Measurements from ENCODE around the gene NTS. TPM values are rescaled to one million over a fixed set of nuclear protein-coding genes. Genes with fewer than 3 reads are reported as not detected.
A peak's percentile ranks its signal among the peaks of the same experiment; 100 is the strongest.

Gene NTS
- total RNA-seq, 1 donor from 2014 or later, result 0.32 TPM

DNA sequence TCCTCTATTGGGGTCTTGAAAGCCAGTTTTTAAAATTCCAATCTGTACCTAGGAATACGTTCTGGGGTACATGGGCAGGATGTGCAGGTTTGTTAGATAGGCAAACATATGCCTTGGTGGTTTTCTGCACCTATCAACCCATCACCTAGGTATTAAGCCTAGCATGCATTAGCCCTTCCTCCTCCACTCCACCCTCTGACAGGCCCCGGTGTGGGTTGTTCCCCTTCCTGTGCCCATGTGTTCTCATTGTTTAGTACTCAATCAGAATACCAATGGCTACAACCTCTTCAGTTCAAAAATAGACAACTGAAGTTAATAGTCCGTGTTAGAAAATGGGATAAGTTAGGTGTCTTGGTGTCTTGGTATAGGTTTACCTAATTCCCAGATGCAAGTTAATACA is 3.4 kb downstream of the NTS start:
- H3K9me3 ChIP-seq, result no peaks in the 10 kb centered on the region
- no peak overlapping the region for H3K27ac ChIP-seq
- H3K27me3 ChIP-seq, result no peaks in the 10 kb centered on the region
- intact Hi-C loops (cut with DNase I), result no loop called here
- TF ChIP-seq, protein P1, sequence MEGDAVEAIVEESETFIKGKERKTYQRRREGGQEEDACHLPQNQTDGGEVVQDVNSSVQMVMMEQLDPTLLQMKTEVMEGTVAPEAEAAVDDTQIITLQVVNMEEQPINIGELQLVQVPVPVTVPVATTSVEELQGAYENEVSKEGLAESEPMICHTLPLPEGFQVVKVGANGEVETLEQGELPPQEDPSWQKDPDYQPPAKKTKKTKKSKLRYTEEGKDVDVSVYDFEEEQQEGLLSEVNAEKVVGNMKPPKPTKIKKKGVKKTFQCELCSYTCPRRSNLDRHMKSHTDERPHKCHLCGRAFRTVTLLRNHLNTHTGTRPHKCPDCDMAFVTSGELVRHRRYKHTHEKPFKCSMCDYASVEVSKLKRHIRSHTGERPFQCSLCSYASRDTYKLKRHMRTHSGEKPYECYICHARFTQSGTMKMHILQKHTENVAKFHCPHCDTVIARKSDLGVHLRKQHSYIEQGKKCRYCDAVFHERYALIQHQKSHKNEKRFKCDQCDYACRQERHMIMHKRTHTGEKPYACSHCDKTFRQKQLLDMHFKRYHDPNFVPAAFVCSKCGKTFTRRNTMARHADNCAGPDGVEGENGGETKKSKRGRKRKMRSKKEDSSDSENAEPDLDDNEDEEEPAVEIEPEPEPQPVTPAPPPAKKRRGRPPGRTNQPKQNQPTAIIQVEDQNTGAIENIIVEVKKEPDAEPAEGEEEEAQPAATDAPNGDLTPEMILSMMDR (IDR thresholded peaks at IDR 0.05), result no peak
- H3K4me3 ChIP-seq, result no peak overlapping the region
- H3K4me1 ChIP-seq, result no peaks in the 10 kb centered on the region
- no peak for DNase-seq
- no peak for ATAC-seq
- no peaks in the 10 kb centered on the region for H3K36me3 ChIP-seq

DNA sequence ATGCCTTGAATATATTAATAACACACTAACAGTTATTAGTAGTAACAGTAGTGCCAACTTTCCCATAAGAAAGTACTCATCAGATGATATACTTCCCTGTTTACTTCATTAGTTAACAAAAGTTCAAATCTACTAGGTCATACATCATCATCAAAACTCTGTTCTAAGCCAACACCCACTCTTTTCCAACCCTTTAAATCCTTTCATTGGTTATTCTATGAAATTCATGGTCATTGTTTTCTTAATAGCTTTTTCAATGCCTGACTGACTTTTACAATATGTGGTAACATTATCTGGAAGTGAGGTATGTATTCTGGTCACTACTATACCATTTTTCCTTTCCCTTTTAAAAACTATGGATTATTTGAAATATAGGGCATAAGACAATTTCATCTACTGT is 9.7 kb downstream of the NTS start:
- intact Hi-C loops (cut with DNase I), result no loop called here
- Histone ChIP-seq H3K27me3 (no peaks in the 10 kb centered on the region), H3K27ac (no peak overlapping the region), H3K4me1 (no peaks in the 10 kb centered on the region), H3K36me3 (no peaks in the 10 kb centered on the region), H3K4me3 (no peak overlapping the region), H3K9me3 (no peaks in the 10 kb centered on the region)
- no peak for DNase-seq
- TF ChIP-seq, protein P1 (IDR thresholded peaks at IDR 0.05), result no peak
- no peak for ATAC-seq

DNA sequence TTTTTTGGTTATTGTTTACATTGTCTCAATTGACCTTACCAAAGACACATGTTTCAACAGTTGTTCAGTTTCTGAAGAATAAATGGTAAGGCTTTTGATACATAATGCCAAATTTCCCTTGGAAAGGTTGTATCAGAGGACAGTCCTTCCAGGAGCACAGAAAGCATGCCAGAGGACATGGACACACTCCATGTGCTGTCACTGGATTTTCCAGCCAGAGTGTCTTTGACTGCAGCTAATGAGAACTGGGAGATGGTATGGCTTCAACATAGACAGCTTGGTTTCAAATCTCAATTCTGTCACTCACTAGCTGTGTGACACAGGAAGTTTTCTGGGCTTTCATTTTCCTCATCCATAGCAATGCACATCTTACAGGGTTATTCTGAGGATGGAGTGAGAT is 20.6 kb downstream of the NTS start:
- DNase-seq (no peak), ATAC-seq (no peak)
- no peaks in the 10 kb centered on the region for H3K36me3 ChIP-seq
- H3K4me3 ChIP-seq, result no peak overlapping the region
- H3K27me3 ChIP-seq, result no peaks in the 10 kb centered on the region
- H3K27ac ChIP-seq, result no peak overlapping the region
- intact Hi-C loops (cut with DNase I), result no loop called here
- no peaks in the 10 kb centered on the region for H3K4me1 ChIP-seq
- no peaks in the 10 kb centered on the region for H3K9me3 ChIP-seq
- TF ChIP-seq, protein P1 (IDR thresholded peaks at IDR 0.05), result no peak

DNA sequence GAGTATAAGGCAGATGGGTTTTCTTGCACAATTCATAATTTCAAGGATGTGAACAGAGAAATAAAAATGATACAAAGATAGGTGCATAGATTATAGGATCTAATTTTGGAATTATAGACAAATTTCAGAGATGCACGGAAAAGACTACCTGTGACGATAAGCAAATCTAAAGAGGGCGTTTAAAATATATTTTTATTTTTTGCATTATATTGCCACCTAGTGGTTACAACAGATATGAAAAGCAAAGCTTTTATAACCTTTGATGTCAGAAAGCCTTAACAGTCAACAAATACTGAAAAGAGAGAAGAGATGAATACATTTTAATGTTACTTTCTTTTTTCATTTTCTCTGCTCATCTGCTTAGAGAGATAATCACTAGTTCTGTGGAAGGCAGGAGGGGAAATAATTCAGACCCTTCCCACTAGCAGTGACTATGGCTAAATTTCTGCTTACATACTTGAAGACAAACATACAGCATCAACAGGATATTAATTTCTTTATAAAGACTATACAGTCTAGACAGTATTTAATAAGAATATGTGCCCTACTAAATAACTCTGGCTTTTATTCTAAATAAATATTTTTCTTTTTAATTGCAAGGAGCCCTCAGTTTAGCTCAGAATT is 46.3 kb downstream of the NTS start:
- Histone ChIP-seq H3K27me3 (no peaks in the 10 kb centered on the region), H3K4me1 (no peaks in the 10 kb centered on the region), H3K27ac (no peak overlapping the region), H3K9me3 (no peaks in the 10 kb centered on the region), H3K4me3 (no peak overlapping the region), H3K36me3 (no peaks in the 10 kb centered on the region)
- ATAC-seq, result no peak
- TF ChIP-seq, protein P1 (IDR thresholded peaks at IDR 0.05), result peak; percentile 73
- no peak for DNase-seq
- intact Hi-C loops (cut with DNase I), result no loop called here

DNA sequence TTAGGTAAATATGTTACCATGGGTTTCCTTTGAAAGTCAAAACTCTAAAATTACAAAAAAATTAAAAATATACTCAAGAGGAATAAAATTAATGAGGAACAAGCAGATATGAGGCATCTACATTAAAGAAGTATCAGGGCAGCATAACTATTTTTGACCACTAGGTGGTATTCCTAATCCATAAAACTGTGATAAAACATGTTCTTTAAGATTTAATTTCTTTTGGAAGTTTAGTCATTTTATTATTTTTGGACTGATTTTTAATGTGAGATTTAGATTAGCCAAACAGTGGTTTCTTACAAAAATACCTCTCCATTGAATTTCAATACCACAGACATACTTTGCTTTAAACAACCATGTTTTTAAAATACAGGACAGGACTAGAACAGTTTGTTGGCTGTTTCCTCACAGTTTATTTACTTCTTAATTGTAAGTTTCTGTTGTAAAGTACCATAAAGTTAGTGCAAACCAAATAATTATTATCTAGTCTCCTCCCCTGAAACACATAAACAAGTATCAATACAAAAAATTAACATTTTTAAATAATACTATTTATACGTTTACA is 49.8 kb downstream of the NTS start:
- TF ChIP-seq, protein P1 (IDR thresholded peaks at IDR 0.05), result peak; percentile 67
- H3K4me1 ChIP-seq, result no peaks in the 10 kb centered on the region
- ATAC-seq (no peak), DNase-seq (no peak)
- no peak overlapping the region for H3K4me3 ChIP-seq
- no peaks in the 10 kb centered on the region for H3K27me3 ChIP-seq
- no peak overlapping the region for H3K27ac ChIP-seq
- no peaks in the 10 kb centered on the region for H3K36me3 ChIP-seq
- H3K9me3 ChIP-seq, result no peaks in the 10 kb centered on the region
- intact Hi-C loops (cut with DNase I), result no loop called here
